Astrocyte (in vitro differentiated cells and primary cell): ENCODE data around the gene PPP1R36. TPM values are rescaled to one million over a fixed set of nuclear protein-coding genes. Genes with fewer than 3 reads are reported as not detected.
A peak's percentile ranks its signal among the peaks of the same experiment; 100 is the strongest.

Source experiments
- DNase-seq: peaks from one replicate; pipeline ENCODE4 v3.0.0-alpha.2; 2010; ENCODE audit warnings: low read depth
- FAIRE-seq: peaks from 2 replicates; lab custom pipeline; 2011; peaks lifted over from hg19 to GRCh38; lab: Jason Lieb, UNC
- H2AFZ ChIP-seq: 2 replicates; pipeline ENCODE4 v1.6.0; 2012; ENCODE audit warnings: low read depth, low read length, inconsistent platforms
- H3K27ac ChIP-seq: 2 replicates; pipeline ENCODE4 v1.5.1; 2011; ENCODE audit warnings: low read depth, low read length, inconsistent platforms
- H3K27me3 ChIP-seq: 2 replicates; pipeline ENCODE4 v1.6.0; 2011; ENCODE audit warnings: low read length, inconsistent platforms; ENCODE audit not compliant: insufficient read depth
- H3K36me3 ChIP-seq: 2 replicates; pipeline ENCODE4 v1.5.1; 2011; ENCODE audit warnings: low read length, inconsistent platforms; ENCODE audit not compliant: insufficient read depth
- H3K4me1 ChIP-seq: 2 replicates; pipeline ENCODE4 v1.5.1; 2011; ENCODE audit warnings: low read length, inconsistent platforms; ENCODE audit not compliant: insufficient read depth
- H3K4me2 ChIP-seq: 2 replicates; pipeline ENCODE4 v1.6.0; 2012; ENCODE audit warnings: low read length, inconsistent platforms
- H3K4me3 ChIP-seq: 2 replicates; pipeline ENCODE4 v1.5.1; 2011; ENCODE audit warnings: low read depth, mild to moderate bottlenecking, low read length, inconsistent platforms; ENCODE audit not compliant: insufficient read depth
- H3K79me2 ChIP-seq: 2 replicates; pipeline ENCODE4 v1.6.0; 2012; ENCODE audit warnings: mild to moderate bottlenecking, low read length, inconsistent platforms; ENCODE audit not compliant: insufficient read depth
- H3K9ac ChIP-seq: 2 replicates; pipeline ENCODE4 v1.6.0; 2012; ENCODE audit warnings: mild to moderate bottlenecking, low read length, inconsistent platforms
- H3K9me3 ChIP-seq: 2 replicates; pipeline ENCODE4 v1.5.1; 2012; ENCODE audit warnings: low read depth, mild to moderate bottlenecking, low read length, inconsistent platforms; ENCODE audit not compliant: insufficient read depth
- H4K20me1 ChIP-seq: 2 replicates; pipeline ENCODE4 v1.6.0; 2012; ENCODE audit warnings: low read length, inconsistent platforms; ENCODE audit not compliant: insufficient read depth
- H3K27ac Mint-ChIP-seq: one replicate; pipeline ENCODE4 v1.8.0; 2021; ENCODE audit warnings: mild to moderate bottlenecking, mixed read lengths; ENCODE audit not compliant: unreplicated experiment
- H3K27me3 Mint-ChIP-seq: one replicate; pipeline ENCODE4 v1.8.0; 2021; ENCODE audit warnings: low read depth, mixed read lengths; ENCODE audit not compliant: unreplicated experiment
- H3K36me3 Mint-ChIP-seq: one replicate; pipeline ENCODE4 v1.8.0; 2021; ENCODE audit warnings: low read depth, mixed read lengths; ENCODE audit not compliant: unreplicated experiment
- H3K4me1 Mint-ChIP-seq: one replicate; pipeline ENCODE4 v1.8.0; 2021; ENCODE audit warnings: low read depth, mixed read lengths; ENCODE audit not compliant: unreplicated experiment
- H3K4me3 Mint-ChIP-seq: one replicate; pipeline ENCODE4 v1.8.0; 2021; ENCODE audit warnings: mild to moderate bottlenecking, moderate library complexity, mixed read lengths; ENCODE audit not compliant: unreplicated experiment
- H3K9me3 Mint-ChIP-seq: one replicate; pipeline ENCODE4 v1.8.0; 2021; ENCODE audit warnings: mild to moderate bottlenecking, mixed read lengths; ENCODE audit not compliant: unreplicated experiment
- EZH2 ChIP-seq: IDR thresholded peaks from 2 replicates; pipeline ENCODE4 v1.6.1; 2012; ENCODE audit warnings: mild to moderate bottlenecking, low read length, inconsistent platforms; ENCODE audit not compliant: insufficient read depth
- total RNA-seq: library from RNA; stranded (reverse); gene quantifications from 2 replicates; pipeline ENCODE4 v1.2.1, GENCODE V29; 2021
- TF ChIP-seq, protein P1 (sequence below): IDR thresholded peaks from 2 replicates; pipeline ENCODE4 v1.5.1; 2011; ENCODE audit warnings: low read depth, mild to moderate bottlenecking, inconsistent platforms, low read length, moderate library complexity; ENCODE audit not compliant: insufficient read depth

Gene PPP1R36
- total RNA-seq, 1 donor from 2014 or later: 0.91 TPM

DNA sequence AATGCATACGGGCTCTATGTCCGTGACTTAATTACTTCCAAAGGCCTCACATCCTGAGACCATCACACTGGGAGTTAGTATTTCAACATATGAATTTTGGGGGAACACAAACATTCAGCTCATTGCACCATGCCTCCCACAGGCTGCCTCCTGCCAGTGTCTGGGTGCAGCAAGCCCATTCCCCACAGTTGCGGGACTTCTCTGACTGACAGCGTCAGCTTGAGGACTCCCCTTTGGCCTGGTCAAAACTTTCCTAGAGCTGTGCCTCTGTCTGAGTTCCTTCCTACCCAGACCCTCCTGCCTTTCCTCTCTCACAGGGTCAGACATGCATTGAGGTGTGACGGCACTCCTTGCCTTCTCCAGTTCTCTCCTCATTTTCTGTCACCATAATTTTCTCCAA, 27.4 kb downstream of the PPP1R36 start:
- Histone ChIP-seq H3K36me3 (no peaks in the 10 kb centered on the region), H2AFZ (no peak overlapping the region), H3K79me2 (no peaks in the 10 kb centered on the region), H3K27ac (no peak overlapping the region), H3K9ac (no peak overlapping the region), H3K4me1 (no peaks in the 10 kb centered on the region), H3K4me2 (no peak overlapping the region), H3K27me3 (no peaks in the 10 kb centered on the region), H4K20me1 (no peaks in the 10 kb centered on the region), H3K4me3 (no peak overlapping the region), H3K9me3 (no peaks in the 10 kb centered on the region)
- Mint-ChIP-seq H3K27me3 (no peaks in the 10 kb centered on the region), H3K9me3 (no peaks in the 10 kb centered on the region), H3K27ac (no peak overlapping the region), H3K4me1 (peaks cover 24% of the 10 kb centered on the region), H3K36me3 (no peaks in the 10 kb centered on the region), H3K4me3 (no peak overlapping the region)
- TF ChIP-seq, protein P1, sequence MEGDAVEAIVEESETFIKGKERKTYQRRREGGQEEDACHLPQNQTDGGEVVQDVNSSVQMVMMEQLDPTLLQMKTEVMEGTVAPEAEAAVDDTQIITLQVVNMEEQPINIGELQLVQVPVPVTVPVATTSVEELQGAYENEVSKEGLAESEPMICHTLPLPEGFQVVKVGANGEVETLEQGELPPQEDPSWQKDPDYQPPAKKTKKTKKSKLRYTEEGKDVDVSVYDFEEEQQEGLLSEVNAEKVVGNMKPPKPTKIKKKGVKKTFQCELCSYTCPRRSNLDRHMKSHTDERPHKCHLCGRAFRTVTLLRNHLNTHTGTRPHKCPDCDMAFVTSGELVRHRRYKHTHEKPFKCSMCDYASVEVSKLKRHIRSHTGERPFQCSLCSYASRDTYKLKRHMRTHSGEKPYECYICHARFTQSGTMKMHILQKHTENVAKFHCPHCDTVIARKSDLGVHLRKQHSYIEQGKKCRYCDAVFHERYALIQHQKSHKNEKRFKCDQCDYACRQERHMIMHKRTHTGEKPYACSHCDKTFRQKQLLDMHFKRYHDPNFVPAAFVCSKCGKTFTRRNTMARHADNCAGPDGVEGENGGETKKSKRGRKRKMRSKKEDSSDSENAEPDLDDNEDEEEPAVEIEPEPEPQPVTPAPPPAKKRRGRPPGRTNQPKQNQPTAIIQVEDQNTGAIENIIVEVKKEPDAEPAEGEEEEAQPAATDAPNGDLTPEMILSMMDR: no peak
- TF ChIP-seq EZH2: no peak
- FAIRE-seq (no peak), DNase-seq (no peak)

DNA sequence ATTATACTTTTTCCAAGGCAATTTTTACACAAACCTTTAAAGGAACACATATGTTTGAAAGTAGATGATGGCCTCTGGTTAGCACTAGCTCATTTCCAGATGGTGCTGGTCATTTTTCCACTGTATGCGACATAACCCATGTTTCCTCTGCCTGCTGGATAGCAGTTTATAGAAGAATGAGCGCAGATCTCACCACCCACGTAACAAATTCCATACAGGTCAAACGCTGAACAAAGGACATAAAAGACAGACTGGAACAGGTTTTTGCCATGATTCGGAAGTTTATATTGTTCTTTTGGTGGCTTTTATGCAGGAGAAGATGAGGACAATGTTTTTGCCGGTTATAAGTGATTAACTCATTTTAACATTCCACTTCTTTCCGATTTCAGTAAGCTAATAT, 30.7 kb downstream of the PPP1R36 start:
- H3K36me3 ChIP-seq: no peaks in the 10 kb centered on the region
- Mint-ChIP-seq H3K36me3 (no peaks in the 10 kb centered on the region), H3K27ac (no peak overlapping the region)

DNA sequence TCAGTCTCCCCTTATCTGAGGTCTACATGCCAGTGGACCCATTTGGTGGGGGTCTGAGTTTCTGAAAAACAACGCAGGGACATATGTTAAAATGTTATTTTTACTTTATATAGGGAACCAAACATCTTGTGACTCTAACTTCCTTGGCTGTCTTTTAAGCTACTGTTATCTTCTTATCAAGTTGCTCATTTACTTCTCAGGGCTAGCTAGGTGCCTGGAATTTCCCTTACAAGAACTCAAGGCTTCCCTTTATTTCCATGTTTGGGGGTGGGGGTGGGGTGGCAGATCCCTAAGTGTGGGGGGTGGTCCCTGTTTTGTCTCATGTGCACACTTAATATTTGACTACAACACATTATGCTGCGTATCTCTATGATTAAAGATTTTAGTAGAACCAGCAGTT, 31.6 kb downstream of the PPP1R36 start:
- no peaks in the 10 kb centered on the region for H3K9me3 ChIP-seq
- no peaks in the 10 kb centered on the region for H3K4me1 ChIP-seq
- no peaks in the 10 kb centered on the region for H3K9me3 Mint-ChIP-seq
- no peak for FAIRE-seq
- peaks cover 24% of the 10 kb centered on the region for H3K4me1 Mint-ChIP-seq
- no peaks in the 10 kb centered on the region for H4K20me1 ChIP-seq
- H3K4me3 Mint-ChIP-seq: no peak overlapping the region
- H3K36me3 Mint-ChIP-seq: no peaks in the 10 kb centered on the region
- H3K4me3 ChIP-seq: no peak overlapping the region
- no peaks in the 10 kb centered on the region for H3K27me3 Mint-ChIP-seq
- TF ChIP-seq, protein P1: no peak
- TF ChIP-seq EZH2: no peak
- H3K27ac Mint-ChIP-seq: peak overlapping the region; percentile 22
- no peaks in the 10 kb centered on the region for H3K27me3 ChIP-seq
- H3K4me2 ChIP-seq: no peak overlapping the region
- H3K27ac ChIP-seq: no peak overlapping the region
- no peak for DNase-seq
- no peak overlapping the region for H3K9ac ChIP-seq
- no peaks in the 10 kb centered on the region for H3K36me3 ChIP-seq
- no peak overlapping the region for H2AFZ ChIP-seq
- H3K79me2 ChIP-seq: no peaks in the 10 kb centered on the region

More for the DNA sequence above, 30.7 kb downstream of the PPP1R36 start:
- no peak overlapping the region for H3K9ac ChIP-seq
- H3K9me3 ChIP-seq: no peaks in the 10 kb centered on the region
- no peaks in the 10 kb centered on the region for H3K27me3 ChIP-seq
- H3K9me3 Mint-ChIP-seq: no peaks in the 10 kb centered on the region
- no peak overlapping the region for H3K4me2 ChIP-seq
- H2AFZ ChIP-seq: no peak overlapping the region
- TF ChIP-seq EZH2: no peak
- TF ChIP-seq, protein P1: no peak
- H3K79me2 ChIP-seq: no peaks in the 10 kb centered on the region
- H3K4me1 Mint-ChIP-seq: peaks cover 24% of the 10 kb centered on the region
- FAIRE-seq (no peak), DNase-seq (peak; percentile 46)
- H3K4me3 ChIP-seq: no peak overlapping the region
- no peaks in the 10 kb centered on the region for H4K20me1 ChIP-seq
- H3K4me1 ChIP-seq: no peaks in the 10 kb centered on the region
- H3K4me3 Mint-ChIP-seq: peak overlapping the region; percentile 40
- no peak overlapping the region for H3K27ac ChIP-seq
- no peaks in the 10 kb centered on the region for H3K27me3 Mint-ChIP-seq
